H1 (cell line): ENCODE results near the gene WBP1L. TPM values are rescaled to one million over a fixed set of nuclear protein-coding genes. Genes with fewer than 3 reads are reported as not detected.

Source experiments
- CTCF ChIA-PET: fragments of 300-600 bp; sonication (Branson Sonifier 250); formaldehyde crosslinking; loops from one replicate; lab custom pipeline; 2021; ENCODE audit not compliant: partially characterized antibody; lab: Charles Lee
- POLR2A ChIA-PET: fragments of 300-600 bp; sonication (Branson Sonifier 250); formaldehyde crosslinking; loops from one replicate; lab custom pipeline; 2021; ENCODE audit warnings: inconsistent platforms; ENCODE audit not compliant: partially characterized antibody; lab: Charles Lee
- DNase-seq, 2 experiments: peaks; one replicate each; pipeline versions ENCODE4 v3.0.0 to v3.0.0-alpha.2; 2010 to 2022; ENCODE audit warnings: low spot score in 2 of 2, low read depth in 1 of 2, mixed read lengths in 1 of 2
- FAIRE-seq: peaks from 2 replicates; lab custom pipeline; 2011; peaks lifted over from hg19 to GRCh38; lab: Jason Lieb, UNC
- H2AFZ ChIP-seq: 2 replicates; pipeline ENCODE4 v1.8.1; 2012; ENCODE audit warnings: low read length, inconsistent platforms
- H2AK5ac ChIP-seq: 2 replicates; pipeline ENCODE4 v1.6.1; 2013; ENCODE audit warnings: low read depth, low read length
- H2BK120ac ChIP-seq: replicated peaks from 2 replicates; pipeline ENCODE3; 2013; ENCODE audit warnings: low read depth, low read length, inconsistent platforms
- H2BK12ac ChIP-seq: 2 replicates; pipeline ENCODE4 v1.6.1; 2013; ENCODE audit warnings: low read depth, low read length
- H2BK15ac ChIP-seq: 2 replicates; pipeline ENCODE4 v1.6.1; 2013; ENCODE audit warnings: low read length
- H2BK20ac ChIP-seq: 2 replicates; pipeline ENCODE4 v1.6.1; 2013; ENCODE audit warnings: low read length
- H2BK5ac ChIP-seq: 2 replicates; pipeline ENCODE4 v1.6.1; 2013; ENCODE audit warnings: low read depth, low read length
- H3K14ac ChIP-seq: 2 replicates; pipeline ENCODE4 v1.6.1; 2013; ENCODE audit warnings: inconsistent platforms; ENCODE audit not compliant: insufficient read length
- H3K18ac ChIP-seq: 2 replicates; pipeline ENCODE4 v1.6.1; 2013; ENCODE audit warnings: low read length; ENCODE audit errors: extremely low read depth
- H3K23ac ChIP-seq: 2 replicates; pipeline ENCODE4 v1.6.1; 2013; ENCODE audit warnings: inconsistent platforms; ENCODE audit not compliant: insufficient read length
- H3K23me2 ChIP-seq: 2 replicates; pipeline ENCODE4 v1.6.1; 2013; ENCODE audit warnings: low read depth, low read length
- H3K27ac ChIP-seq: 2 replicates; pipeline ENCODE4 v1.6.1; 2011; ENCODE audit warnings: low read depth, low read length, inconsistent platforms
- H3K27me3 ChIP-seq, 4 experiments: replicated peaks in 1 of 4; 1 replicate in 1 of 4; 2 replicates in 3 of 4; pipeline versions ENCODE4 v1.6.1 to v1.8.1; 2011 to 2013; ENCODE audit warnings: low read length in 3 of 4, mild to moderate bottlenecking in 3 of 4, inconsistent platforms in 2 of 4, mixed read lengths in 2 of 4, moderate library complexity in 1 of 4; ENCODE audit not compliant: control insufficient read depth in 3 of 4, insufficient read depth in 3 of 4; ENCODE audit errors: extremely low read depth in 1 of 4
- H3K36me3 ChIP-seq, 4 experiments: 2 replicates each; pipeline versions ENCODE4 v1.6.1 to v1.8.1; 2011 to 2013; ENCODE audit warnings: mild to moderate bottlenecking in 4 of 4, low read length in 3 of 4, moderate library complexity in 2 of 4, control low read depth in 1 of 4, inconsistent platforms in 1 of 4; ENCODE audit not compliant: insufficient read depth in 4 of 4, control insufficient read depth in 2 of 4
- H3K4ac ChIP-seq: replicated peaks from 2 replicates; pipeline ENCODE3; 2013; ENCODE audit warnings: low read length, low read depth, mixed read lengths, inconsistent platforms; ENCODE audit not compliant: insufficient read length
- H3K4me1 ChIP-seq, 4 experiments: replicated peaks in 1 of 4; 1 replicate in 1 of 4; 2 replicates in 3 of 4; pipeline versions ENCODE4 v1.6.1 to v1.8.1; 2011 to 2013; ENCODE audit warnings: low read length in 3 of 4, inconsistent platforms in 2 of 4, mixed read lengths in 1 of 4; ENCODE audit not compliant: insufficient read depth in 4 of 4, control insufficient read depth in 3 of 4
- H3K4me2 ChIP-seq, 2 experiments: 2 replicates each; pipeline versions ENCODE4 v1.6.1 to v1.8.1; 2011 to 2013; ENCODE audit warnings: low read depth in 2 of 2, low read length in 2 of 2, control low read depth in 1 of 2, inconsistent platforms in 1 of 2, mild to moderate bottlenecking in 1 of 2; ENCODE audit not compliant: insufficient read depth in 1 of 2
- H3K4me3 ChIP-seq, 4 experiments: fragments of 200-600, 300-600 bp in 1 of 4; sonication (generic), shearing (Covaris generic), sonication (Bioruptor Twin) in 1 of 4; 2 replicates each; pipeline versions ENCODE4 v1.5.1 to v1.8.1; 2011 to 2016; ENCODE audit warnings: low read length in 4 of 4, low read depth in 3 of 4, control low read depth in 2 of 4, inconsistent platforms in 2 of 4, mild to moderate bottlenecking in 2 of 4, mixed read lengths in 1 of 4, moderate library complexity in 1 of 4; ENCODE audit not compliant: insufficient read depth in 2 of 4; ENCODE audit errors: extremely low read depth in 1 of 4
- H3K56ac ChIP-seq: replicated peaks from 2 replicates; pipeline ENCODE3; 2013; ENCODE audit warnings: low read depth, mild to moderate bottlenecking, mixed read lengths, low read length, inconsistent platforms; ENCODE audit not compliant: insufficient read length
- H3K79me1 ChIP-seq: 2 replicates; pipeline ENCODE4 v1.6.1; 2013; ENCODE audit warnings: low read depth, low read length, control low read depth
- H3K79me2 ChIP-seq, 2 experiments: 2 replicates each; pipeline versions ENCODE4 v1.6.1 to v1.8.1; 2012 to 2013; ENCODE audit warnings: low read length in 2 of 2, mild to moderate bottlenecking in 2 of 2, inconsistent platforms in 1 of 2; ENCODE audit not compliant: insufficient read depth in 2 of 2, control insufficient read depth in 1 of 2
- H3K9ac ChIP-seq, 4 experiments: replicated peaks in 1 of 4; 1 replicate in 1 of 4; 2 replicates in 3 of 4; pipeline versions ENCODE4 v1.6.1 to v1.8.1; 2011 to 2013; ENCODE audit warnings: low read depth in 3 of 4, low read length in 3 of 4, control low read depth in 2 of 4, mild to moderate bottlenecking in 2 of 4, moderate library complexity in 2 of 4, inconsistent platforms in 1 of 4; ENCODE audit errors: extremely low read depth in 1 of 4
- H3K9me3 ChIP-seq, 2 experiments: 2 replicates each; pipeline versions ENCODE4 v1.6.1 to v1.8.1; 2012 to 2013; ENCODE audit warnings: mild to moderate bottlenecking in 2 of 2, moderate library complexity in 2 of 2, control low read depth in 1 of 2, inconsistent platforms in 1 of 2, low read depth in 1 of 2, low read length in 1 of 2, mixed read lengths in 1 of 2; ENCODE audit not compliant: insufficient read depth in 2 of 2
- H4K20me1 ChIP-seq, 2 experiments: replicated peaks in 1 of 2; 2 replicates each; pipeline versions ENCODE3 to v1.8.1; 2011 to 2013; ENCODE audit warnings: inconsistent platforms in 2 of 2, low read length in 2 of 2, mild to moderate bottlenecking in 1 of 2; ENCODE audit not compliant: insufficient read depth in 2 of 2, control insufficient read depth in 1 of 2
- H4K5ac ChIP-seq: 2 replicates; pipeline ENCODE4 v1.6.1; 2013; ENCODE audit warnings: low read length, low read depth, mixed read lengths, inconsistent platforms; ENCODE audit not compliant: insufficient read length
- H4K8ac ChIP-seq: 2 replicates; pipeline ENCODE4 v1.8.0; 2013; ENCODE audit warnings: mild to moderate bottlenecking, moderate library complexity, low read length, inconsistent platforms; ENCODE audit not compliant: insufficient read depth; ENCODE audit errors: extremely low read depth
- H4K91ac ChIP-seq: replicated peaks from 2 replicates; pipeline ENCODE3; 2013; ENCODE audit warnings: low read length, mixed read lengths, inconsistent platforms; ENCODE audit not compliant: insufficient read length
- ATF2 ChIP-seq: IDR thresholded peaks from 2 replicates; pipeline ENCODE4 v1.6.1; 2012; ENCODE audit warnings: low read length, inconsistent platforms
- BACH1 ChIP-seq: IDR thresholded peaks from 2 replicates; pipeline ENCODE4 v1.6.1; 2012; ENCODE audit warnings: low read length, improper control_type of control experiment
- CHD1 ChIP-seq: IDR thresholded peaks from 2 replicates; pipeline ENCODE4 v1.6.1; 2012; ENCODE audit warnings: low read depth, low read length, improper control_type of control experiment
- CHD2 ChIP-seq: IDR thresholded peaks from 2 replicates; pipeline ENCODE4 v1.6.1; 2012; ENCODE audit warnings: low read length, improper control_type of control experiment
- JUN ChIP-seq: IDR thresholded peaks from 2 replicates; pipeline ENCODE4 v1.6.1; 2011; ENCODE audit warnings: low read depth, mild to moderate bottlenecking, improper control_type of control experiment, low read length
- JUND ChIP-seq: IDR thresholded peaks from 2 replicates; pipeline ENCODE4 v1.6.1; 2011; ENCODE audit warnings: mild to moderate bottlenecking, improper control_type of control experiment, low read length
- PHF8 ChIP-seq: fragments of 200-600 bp; sonication (generic); conservative IDR thresholded peaks from 2 replicates; pipeline ENCODE4 v1.7.1; 2012; ENCODE audit warnings: low read depth, mild to moderate bottlenecking, inconsistent platforms, low read length, moderate library complexity
- POU5F1 ChIP-seq: IDR thresholded peaks from 2 replicates; pipeline ENCODE4 v1.6.1; 2011; ENCODE audit warnings: low read depth, mild to moderate bottlenecking, low read length, moderate library complexity
- RAD21 ChIP-seq, 2 experiments: IDR thresholded peaks in 1 of 2; conservative IDR thresholded peaks in 1 of 2; 2 replicates each; pipeline ENCODE4 v1.6.1; 2011; ENCODE audit warnings: low read depth in 2 of 2, low read length in 2 of 2, improper control_type of control experiment in 1 of 2, inconsistent platforms in 1 of 2, mild to moderate bottlenecking in 1 of 2, moderate library complexity in 1 of 2
- RBBP5 ChIP-seq: IDR thresholded peaks from 2 replicates; pipeline ENCODE4 v1.7.1; 2012; ENCODE audit warnings: low read depth, mild to moderate bottlenecking, inconsistent platforms, low read length, moderate library complexity, borderline replicate concordance
- SIRT6 ChIP-seq: IDR thresholded peaks from one replicate; pipeline ENCODE4 v1.7.1; 2012; ENCODE audit warnings: low read length, inconsistent platforms
- TAF7 ChIP-seq: optimal IDR thresholded peaks from 2 replicates; pipeline ENCODE3; 2011; ENCODE audit warnings: low read depth, mild to moderate bottlenecking, inconsistent platforms, low read length, moderate library complexity, borderline replicate concordance
- TCF12 ChIP-seq: IDR thresholded peaks from 2 replicates; pipeline ENCODE4 v1.6.1; 2011; ENCODE audit warnings: low read depth, mild to moderate bottlenecking, low read length
- WGBS, 2 experiments: shearing (Covaris generic) in 1 of 2; methylation state at CpG; one replicate each; pipeline versions ENCODE4 v1.1.6 to v1.1.7; 2013 to 2015; ENCODE audit warnings: low lambda C conversion rate in 2 of 2, mixed read lengths in 2 of 2, inconsistent platforms in 1 of 2, low coverage in 1 of 2, missing lambda C conversion rate in 1 of 2; ENCODE audit not compliant: insufficient replicate concordance in 2 of 2, insufficient coverage in 1 of 2, insufficient read length in 1 of 2; ENCODE audit errors: extremely low coverage in 1 of 2, missing lambda C conversion rate in 1 of 2; 5-methylcytosine and 5-hydroxymethylcytosine counted together
- polyA plus RNA-seq, 7 experiments: library from polyadenylated mRNA; depleted of rRNA in 3 of 7; stranded (reverse) in 5 of 7; unstranded in 2 of 7; fragments of >200 nt in 5 of 7; fragments of 200-250 nt in 2 of 7; gene quantifications; 1 replicate in 5 of 7; 2 replicates in 1 of 7; 4 replicates in 1 of 7; pipeline versions ENCODE4 v1.2.1 to v1.2.3, GENCODE V29; 2011 to 2013; ENCODE audit warnings: missing spikeins in 2 of 7, mixed read lengths in 2 of 7
- total RNA-seq: library from RNA; stranded (reverse); fragmentation: NEBNext Ultra II Directional; extraction: Animal tissue kit (Norgen Biotek cat#: 25700); gene quantifications from 2 replicates; pipeline ENCODE4 v1.2.1, GENCODE V29; 2021

Gene WBP1L
- total and polyA plus RNA-seq, 2 of the 8 experiments (the other 6 are each of a cell fraction or from before 2014, with no cell fraction given) = 26.6 to 29.9 TPM

- no peak overlapping the region for H3K9ac ChIP-seq
- no peak overlapping the region for H3K18ac ChIP-seq
- H2BK15ac ChIP-seq = no peak overlapping the region
- H3K4me2 ChIP-seq = no peak overlapping the region
- POLR2A ChIA-PET = interaction anchor here (0.7 to 1.4 kb wide), 2 partner anchors 12 to 131 kb away, joined by 3 to 4 read pairs; no protein-coding TSS in a partner anchor
- no peaks in the 10 kb centered on the region for H3K9me3 ChIP-seq
- no peaks in the 10 kb centered on the region for H3K4me1 ChIP-seq
- H3K79me1 ChIP-seq = no peaks in the 10 kb centered on the region; the same call in 1 of the 2 replicates
- H4K5ac ChIP-seq = no peak overlapping the region
- H4K8ac ChIP-seq = no peak overlapping the region
- H3K36me3 ChIP-seq = no peaks in the 10 kb centered on the region
- no peak for DNase-seq
- no peaks in the 10 kb centered on the region for H3K79me2 ChIP-seq
- no peak overlapping the region for H3K56ac ChIP-seq
- H3K27me3 ChIP-seq = no peaks in the 10 kb centered on the region
- no peaks in the 10 kb centered on the region for H4K20me1 ChIP-seq
- no peak for FAIRE-seq
- no peak overlapping the region for H2BK12ac ChIP-seq
- no peak overlapping the region for H3K23ac ChIP-seq
- CTCF ChIA-PET = interaction anchor here (1.9 to 5.9 kb wide), 2 partner anchors 12 to 136 kb away, joined by 8 to 42 read pairs; no protein-coding TSS in a partner anchor
- H3K23me2 ChIP-seq = no peaks in the 10 kb centered on the region
- H2BK20ac ChIP-seq = no peak overlapping the region
- no peak overlapping the region for H3K27ac ChIP-seq
- H2BK5ac ChIP-seq = no peak overlapping the region
- no peak overlapping the region for H4K91ac ChIP-seq
- 92% methylated on average over 7 of the region's 7 CpGs; no CpG with 5 or more reads in 1 of the 2 experiments for WGBS, 2 experiments
- no peak overlapping the region for H3K4ac ChIP-seq
- no peak overlapping the region for H2AFZ ChIP-seq
- no peak overlapping the region for H3K14ac ChIP-seq
- H2BK120ac ChIP-seq = no peak overlapping the region
- H3K4me3 ChIP-seq = no peak overlapping the region
- H2AK5ac ChIP-seq = no peak overlapping the region
- TF ChIP-seq RAD21 (IDR thresholded peaks at IDR 0.05 in 1 of 2, conservative IDR thresholded peaks at IDR 0.05 in 1 of 2; ENCODE audit: low read depth in 2 of 2, low read length in 2 of 2) (no peak), ATF2 (no peak), JUND (no peak), RBBP5 (no peak), CHD1 (no peak), JUN (no peak), POU5F1 (no peak), TAF7 (no peak), CHD2 (no peak), SIRT6 (no peak), BACH1 (no peak), PHF8 (no peak), TCF12 (no peak)
Measured at GRCh38 chr10:102765336-102765735, 21.6 kb downstream of the WBP1L start.
